Measurements from ENCODE around the gene YJEFN3. TPM values are rescaled to one million over a fixed set of nuclear protein-coding genes. Genes with fewer than 3 reads are reported as not detected.

YJEFN3 gene
- total RNA-seq, 1 donor = 0.43 TPM

- no peak for DNase-seq (ENCODE audit: low read depth)
- TF ChIP-seq CTCF (IDR thresholded peaks at IDR 0.05; ENCODE audit: insufficient read depth, low read depth, low read length) = no peak
Measured at GRCh38 chr19:19504754-19505668, 23.7 kb upstream of the YJEFN3 start.

GRCh38 chr19:19505669-19506326 is 22.9 kb upstream of the YJEFN3 start:
- no peak for TF ChIP-seq CTCF (IDR thresholded peaks at IDR 0.05; ENCODE audit: insufficient read depth, low read depth, low read length)
- H3K4me3 ChIP-seq (ENCODE audit: low read depth, low read length) = no peak overlapping the region
- DNase-seq (ENCODE audit: low read depth) = no peak

More at GRCh38 chr19:19504754-19505668, 23.7 kb upstream of the YJEFN3 start:
- H3K4me3 ChIP-seq (ENCODE audit: low read depth, low read length) = no peak overlapping the region

- TF ChIP-seq CTCF (IDR thresholded peaks at IDR 0.05; ENCODE audit: insufficient read depth, low read depth, low read length) = no peak
- no peak for DNase-seq (ENCODE audit: low read depth)
- H3K4me3 ChIP-seq (ENCODE audit: low read depth, low read length) = no peak overlapping the region
Measured at GRCh38 chr19:19506592-19506991, 22.1 kb upstream of the YJEFN3 start.

- no peak overlapping the region for H3K4me3 ChIP-seq (ENCODE audit: low read depth, low read length)
- no peak for DNase-seq (ENCODE audit: low read depth)
- TF ChIP-seq CTCF (IDR thresholded peaks at IDR 0.05; ENCODE audit: insufficient read depth, low read depth, low read length) = no peak
Measured at GRCh38 chr19:19507354-19507753, 21.4 kb upstream of the YJEFN3 start.

- no peak for TF ChIP-seq CTCF (IDR thresholded peaks at IDR 0.05; ENCODE audit: insufficient read depth, low read depth, low read length)
- DNase-seq (ENCODE audit: low read depth) = no peak
- H3K4me3 ChIP-seq (ENCODE audit: low read depth, low read length) = no peak overlapping the region
Measured at GRCh38 chr19:19508217-19508616, 20.5 kb upstream of the YJEFN3 start.

GRCh38 chr19:19510432-19510831 is 18.3 kb upstream of the YJEFN3 start:
- TF ChIP-seq CTCF (IDR thresholded peaks at IDR 0.05; ENCODE audit: insufficient read depth, low read depth, low read length) = no peak
- no peak for DNase-seq (ENCODE audit: low read depth)
- no peak overlapping the region for H3K4me3 ChIP-seq (ENCODE audit: low read depth, low read length)
